Stimulated activated CD4-positive, alpha-beta T cell treated with anti-CD3 and anti-CD28 coated beads, Interleukin-4, amount 100 ng/mL, for 4 hours (primary cell): ENCODE results near the gene PKNOX2.

Experiments used
- DNase-seq, 2 experiments: peaks; one replicate each; pipeline ENCODE4 v3.0.0-alpha.2; 2020

PKNOX2 gene

GRCh38 chr11:125370561-125371389 lies 206.2 kb downstream of the PKNOX2 start:
- no peak for DNase-seq

DNA sequence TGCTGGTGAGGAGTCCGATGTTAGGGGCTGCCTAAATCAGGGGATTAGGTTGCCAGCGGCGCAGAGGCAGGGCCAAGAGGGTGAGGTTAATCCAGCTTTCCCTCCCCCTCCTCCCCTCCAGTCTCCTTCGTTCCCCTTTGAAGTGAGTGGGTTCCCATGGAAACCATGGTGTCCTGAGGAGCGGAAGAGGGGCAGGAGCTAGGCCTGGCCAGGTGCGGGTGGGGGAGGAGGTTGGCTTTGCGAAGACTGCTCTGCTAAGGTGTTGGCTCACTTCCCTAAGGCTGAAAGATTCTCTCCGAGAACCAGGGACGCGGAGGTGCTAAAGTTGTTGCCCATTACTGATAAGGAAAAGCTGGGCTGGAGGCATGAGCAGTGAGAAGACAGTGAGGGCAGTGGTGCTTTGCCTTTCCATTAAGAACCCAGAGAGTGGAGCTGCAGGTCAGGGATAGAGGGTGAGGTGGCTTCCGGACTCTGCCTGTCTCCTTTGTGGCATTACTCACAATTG lies 206.9 kb downstream of the PKNOX2 start:
- DNase-seq, result no peak

DNA sequence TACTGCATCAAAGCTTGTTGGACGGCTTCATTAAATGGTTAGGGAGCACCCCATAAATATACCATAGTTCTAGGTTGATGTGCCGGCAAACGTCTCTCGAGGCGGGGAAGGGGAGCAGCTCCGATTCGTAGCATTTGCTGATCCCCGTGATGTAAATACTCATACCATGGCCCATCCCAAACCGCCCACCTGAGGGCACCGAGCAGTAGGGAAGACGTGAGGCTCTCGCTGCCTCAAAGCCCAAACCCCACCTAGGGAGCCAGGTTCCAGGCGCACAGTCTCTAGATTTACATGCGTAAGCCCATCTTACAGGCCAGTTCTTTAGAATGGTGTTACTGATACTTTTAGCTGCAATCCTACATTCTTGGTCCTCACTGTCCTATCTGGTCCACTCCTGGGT lies 207.5 kb downstream of the PKNOX2 start:
- DNase-seq, result no peak

- no peak for DNase-seq
Observed at GRCh38 chr11:125372911-125373310, 208.4 kb downstream of the PKNOX2 start.

DNA sequence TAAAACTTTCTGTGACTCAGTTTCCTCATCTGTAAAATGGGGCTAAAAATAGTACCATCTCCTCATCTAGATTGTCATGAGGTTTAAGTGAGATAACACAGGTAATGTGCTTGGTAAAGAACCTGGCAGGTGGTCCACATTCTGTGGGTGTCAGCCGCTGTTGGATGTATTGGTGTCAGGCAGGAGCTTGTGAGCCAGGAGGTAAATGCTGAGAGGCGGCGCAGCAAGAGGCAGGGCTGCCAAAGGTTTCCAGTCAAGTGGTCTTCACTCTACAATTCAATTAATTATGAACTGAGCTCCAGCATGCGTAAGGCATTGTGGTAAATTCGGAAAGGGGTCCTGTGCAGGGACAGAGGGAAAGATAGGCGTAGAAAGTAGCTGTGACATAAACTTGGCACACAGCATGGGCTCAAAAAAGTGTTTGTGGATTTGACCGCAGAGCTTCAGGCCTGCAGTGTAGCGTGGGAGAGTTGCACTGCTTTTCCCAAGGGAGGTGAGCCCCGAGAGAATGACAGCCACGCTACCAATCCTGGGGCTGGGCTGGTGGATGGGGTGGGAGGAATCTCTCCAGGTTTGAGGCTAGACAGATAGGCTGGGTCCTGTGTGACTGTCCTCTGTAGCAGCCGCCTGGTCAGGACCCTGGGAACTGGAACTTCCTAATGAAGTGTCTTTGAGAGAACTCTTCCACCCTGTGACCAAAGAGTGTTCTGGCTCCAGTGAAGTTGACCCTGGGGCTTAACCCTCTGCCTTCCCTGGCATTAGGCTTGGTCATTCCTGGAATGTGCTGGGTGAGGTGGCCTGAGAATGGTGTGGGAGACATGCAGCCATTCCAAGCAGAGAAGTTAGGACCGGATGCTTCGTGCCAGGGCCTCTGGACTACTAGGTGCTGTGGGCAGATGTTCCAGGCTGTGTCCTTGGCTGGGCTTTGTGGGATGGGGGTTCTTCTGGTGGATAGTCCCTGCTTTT lies 209.2 kb downstream of the PKNOX2 start:
- DNase-seq, result no peak

GRCh38 chr11:125374398-125374797 lies 209.8 kb downstream of the PKNOX2 start:
- no peak for DNase-seq

DNA sequence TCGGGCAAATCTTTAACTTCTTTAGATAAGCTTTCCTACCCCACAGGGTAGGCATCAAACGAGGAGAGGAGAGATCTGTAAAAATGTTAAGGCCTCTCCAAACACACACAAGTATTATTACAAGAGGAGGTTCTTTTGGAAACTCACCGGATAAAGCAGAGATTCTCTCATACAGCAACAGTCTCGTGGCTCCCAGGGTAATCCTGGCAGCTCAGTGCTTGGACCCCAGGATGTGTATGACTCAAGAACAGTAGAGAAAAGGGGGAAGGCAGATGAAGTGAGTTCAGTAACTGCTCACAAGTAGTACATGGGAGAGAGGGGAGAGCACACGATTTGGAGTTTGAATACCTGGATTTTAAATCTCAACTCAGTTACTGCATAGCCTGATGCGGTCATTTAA lies 210.6 kb downstream of the PKNOX2 start:
- DNase-seq, result no peak

DNA sequence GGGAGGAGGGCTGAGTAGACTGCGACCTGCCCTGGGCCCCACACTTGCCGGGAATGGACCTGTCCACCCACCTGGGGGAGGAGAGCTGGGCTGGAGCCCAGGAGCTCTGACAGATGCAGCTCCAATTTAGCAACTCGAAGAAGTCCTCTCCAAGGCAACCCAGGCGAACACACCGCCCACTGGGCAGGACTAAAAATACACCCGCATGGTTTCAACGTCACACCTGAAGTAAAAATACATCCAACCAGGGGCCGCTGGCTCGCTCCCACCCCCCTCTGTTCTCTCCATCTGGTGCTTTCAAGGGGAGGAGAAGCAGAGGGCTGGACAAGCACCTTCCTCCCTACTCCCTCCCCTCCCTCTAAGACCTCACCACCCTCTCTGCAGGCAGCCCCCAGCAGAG lies 211.6 kb downstream of the PKNOX2 start:
- no peak for DNase-seq

GRCh38 chr11:125376856-125377255 lies 212.3 kb downstream of the PKNOX2 start:
- DNase-seq, result no peak

DNA sequence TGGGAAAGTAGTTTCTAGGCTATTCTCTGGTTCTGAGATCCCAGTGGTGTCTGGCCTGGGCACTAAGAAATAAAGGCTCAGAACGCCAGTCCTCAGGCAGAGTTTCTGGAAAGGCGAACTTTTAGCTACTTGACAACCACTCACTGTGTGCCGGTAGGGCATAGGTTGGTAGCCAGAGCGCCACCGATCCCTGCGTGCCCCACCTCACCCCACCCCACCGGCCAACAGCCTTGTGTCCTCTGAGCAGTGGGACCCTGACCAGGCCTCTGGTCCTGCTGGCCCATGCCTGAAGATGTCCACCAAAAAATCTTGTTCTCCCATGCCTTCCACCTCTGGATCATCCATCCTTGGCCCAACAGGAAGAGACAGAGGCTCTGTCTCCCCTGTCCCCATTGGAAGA lies 213.5 kb downstream of the PKNOX2 start:
- DNase-seq, result no peak

DNA sequence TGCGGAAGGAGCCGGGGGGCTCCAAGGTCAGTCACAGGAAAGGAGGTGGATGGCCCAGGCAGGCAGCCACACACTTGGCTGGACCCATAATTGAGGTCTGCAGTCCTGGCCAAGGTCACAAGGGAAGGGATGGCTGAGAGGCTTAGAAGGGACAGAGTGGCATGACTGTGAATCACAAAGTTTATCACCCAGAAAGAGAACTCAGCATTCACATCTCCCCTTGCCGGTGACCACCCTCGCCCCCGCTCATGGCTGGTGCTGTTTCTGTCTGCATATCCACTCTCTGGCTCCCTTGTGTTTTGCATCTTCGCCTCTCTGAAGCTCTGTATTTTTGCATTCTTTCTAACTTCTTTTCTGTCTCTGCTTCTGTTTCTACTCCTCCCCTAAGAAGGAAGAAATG lies 214.0 kb downstream of the PKNOX2 start:
- no peak for DNase-seq

- DNase-seq, result no peak
Observed at GRCh38 chr11:125379565-125379964, 215.0 kb downstream of the PKNOX2 start.

DNA sequence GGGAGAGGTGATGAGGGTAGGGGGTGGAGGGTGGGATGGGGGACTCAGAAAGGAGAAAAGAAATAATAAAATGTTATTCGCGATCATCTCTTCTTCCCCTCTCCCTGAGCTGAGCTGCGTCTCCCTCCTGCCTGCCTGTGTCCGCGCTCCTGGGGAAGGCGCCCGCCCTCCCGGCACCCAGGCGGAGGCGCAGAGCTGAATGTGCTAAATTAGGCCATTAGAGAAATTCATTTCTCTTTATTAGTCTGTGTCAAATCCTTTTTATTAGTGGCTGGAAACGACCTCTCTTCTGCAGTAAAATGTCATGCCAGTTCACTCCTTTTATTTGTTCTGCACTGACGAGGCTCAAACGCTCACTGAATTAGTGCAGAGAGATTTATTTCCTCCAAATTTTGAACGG lies 215.4 kb downstream of the PKNOX2 start:
- DNase-seq, result no peak

GRCh38 chr11:125380756-125381445 lies 216.3 kb downstream of the PKNOX2 start:
- no peak for DNase-seq

DNA sequence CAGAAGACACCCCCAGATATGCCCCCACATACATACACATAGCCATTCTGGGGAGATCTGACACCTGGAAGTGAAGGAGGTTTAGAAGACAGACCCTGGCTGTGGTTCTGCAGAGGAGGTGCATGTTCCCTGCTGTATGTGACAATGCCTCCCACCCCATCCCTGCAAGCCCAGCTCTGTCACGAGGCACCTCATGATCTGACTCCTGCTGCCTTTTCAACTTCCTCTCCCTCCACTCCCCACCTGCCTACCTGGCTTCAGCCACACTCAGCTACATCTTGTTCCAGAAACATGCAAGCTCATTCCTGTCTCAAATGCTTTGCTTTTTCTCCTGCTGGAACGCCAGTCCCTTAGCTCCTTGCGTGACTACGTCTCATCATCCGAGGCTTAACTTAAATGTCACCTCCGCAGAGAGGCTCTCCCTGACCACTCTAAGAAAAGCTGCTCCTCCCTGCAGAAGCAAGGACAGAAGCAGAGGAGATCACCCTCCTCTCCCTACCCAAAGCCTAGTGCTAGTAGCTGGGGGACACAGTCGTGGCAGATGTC lies 217.0 kb downstream of the PKNOX2 start:
- DNase-seq, result no peak

DNA sequence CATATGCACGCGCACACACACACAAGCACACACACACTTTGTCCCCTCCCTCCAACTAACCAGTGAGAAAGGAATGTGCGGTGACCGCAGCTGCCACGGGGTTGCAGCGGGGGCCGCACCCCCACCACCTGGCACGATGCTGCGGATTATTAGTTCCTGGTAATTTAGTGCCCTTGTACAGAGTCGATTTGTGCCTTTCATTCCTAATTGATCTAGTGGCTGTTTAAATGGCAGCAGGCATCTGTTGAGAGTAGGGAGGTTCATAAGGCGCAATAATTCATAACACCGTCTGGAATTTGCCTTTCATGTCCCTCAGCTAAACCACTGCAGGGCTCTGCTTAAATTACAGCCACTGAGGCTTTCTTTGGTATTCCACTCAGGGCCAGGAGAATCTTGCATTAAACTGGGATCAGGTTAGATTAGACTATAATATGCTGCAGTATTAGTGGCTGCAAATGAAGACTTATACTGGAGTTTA lies 217.8 kb downstream of the PKNOX2 start:
- DNase-seq, result no peak

GRCh38 chr11:125382822-125383221 lies 218.3 kb downstream of the PKNOX2 start:
- no peak for DNase-seq

DNA sequence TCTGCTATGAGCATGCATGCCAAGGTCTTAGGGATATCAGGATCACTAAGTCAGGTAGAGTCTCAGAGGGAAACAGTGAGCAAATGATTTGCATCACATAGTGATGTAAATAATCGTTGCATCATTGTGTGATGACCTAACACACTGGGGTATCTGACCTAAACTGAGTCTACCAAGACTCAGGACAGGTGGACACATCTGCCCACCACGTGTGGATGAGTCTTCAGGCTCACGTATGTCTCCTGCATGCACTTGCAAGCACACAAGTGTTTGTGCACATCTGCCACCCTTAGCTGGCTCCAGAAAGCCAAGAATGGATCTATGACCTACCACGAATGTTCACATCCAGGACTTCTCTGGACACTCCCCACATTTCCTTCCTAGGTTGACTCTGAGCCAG lies 220.3 kb downstream of the PKNOX2 start:
- DNase-seq, result no peak

DNA sequence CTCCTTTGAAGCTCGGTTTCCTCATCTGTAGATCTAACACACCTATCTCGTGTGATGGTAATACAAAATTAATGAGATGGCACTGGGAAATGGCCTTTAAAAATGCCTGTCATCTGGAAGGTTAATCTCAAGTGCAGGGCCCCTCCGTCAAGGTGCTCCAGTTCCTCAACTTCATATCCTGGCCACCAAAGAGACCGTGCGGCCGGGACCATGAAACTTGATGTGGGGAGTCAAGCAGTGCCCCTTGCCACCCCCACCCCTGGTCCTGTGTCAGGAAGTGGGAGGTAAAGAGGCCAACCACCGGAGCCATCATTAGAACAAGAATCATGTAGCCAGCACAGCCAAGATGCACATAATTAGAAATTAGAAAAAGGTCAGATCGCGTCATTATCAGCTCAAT lies 223.3 kb downstream of the PKNOX2 start:
- no peak for DNase-seq

- no peak for DNase-seq
Observed at GRCh38 chr11:125388611-125389010, 224.1 kb downstream of the PKNOX2 start.

- DNase-seq, result no peak
Observed at GRCh38 chr11:125389339-125390166, 225.0 kb downstream of the PKNOX2 start.

DNA sequence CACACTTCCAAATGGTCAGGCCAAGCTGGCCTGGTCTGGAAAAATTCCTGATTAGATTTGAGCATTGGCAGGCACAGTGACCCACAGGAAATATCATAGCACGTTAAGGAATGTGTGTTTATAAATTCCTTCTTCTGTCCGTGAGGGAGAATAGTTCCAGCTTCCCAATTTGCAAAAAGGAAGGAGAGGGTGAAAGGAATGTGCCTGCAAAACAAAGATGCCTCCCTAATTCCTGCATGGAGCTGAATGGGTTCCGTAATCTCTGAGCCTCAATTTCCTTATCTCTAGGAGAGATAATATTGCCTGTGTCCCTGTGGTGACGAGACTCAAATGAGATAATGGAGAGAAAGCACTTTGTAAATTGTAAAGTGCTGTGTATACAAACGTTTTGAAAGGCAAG lies 226.4 kb downstream of the PKNOX2 start:
- no peak for DNase-seq
